Neural progenitor cell (in vitro differentiated cells): ENCODE data around the gene DCAF8. TPM values are rescaled to one million over a fixed set of nuclear protein-coding genes. Genes with fewer than 3 reads are reported as not detected.

Source experiments
- DNase-seq: peaks from one replicate; pipeline ENCODE4 v3.0.0-alpha.2; 2016; ENCODE audit warnings: low spot score
- H2AFZ ChIP-seq: fragments of 200-600 bp; sonication (generic); replicated peaks from 2 replicates; pipeline ENCODE4 v1.6.1; 2016; ENCODE audit warnings: antibody characterized with exemption
- H3F3A ChIP-seq: fragments of 200-600 bp; sonication (generic); 2 replicates; pipeline ENCODE4 v1.6.1; 2016; ENCODE audit warnings: antibody characterized with exemption, low read depth
- H3K27ac ChIP-seq: fragments of 200-600 bp; sonication (generic); 2 replicates; pipeline ENCODE4 v1.5.1; 2016; ENCODE audit warnings: mild to moderate bottlenecking
- H3K27me3 ChIP-seq: fragments of 200-600 bp; sonication (generic); 2 replicates; pipeline ENCODE4 v1.6.1; 2016; ENCODE audit warnings: mild to moderate bottlenecking, moderate library complexity
- H3K36me3 ChIP-seq: fragments of 200-600 bp; sonication (generic); 2 replicates; pipeline ENCODE4 v1.5.1; 2016
- H3K4me1 ChIP-seq: fragments of 200-600 bp; sonication (generic); 2 replicates; pipeline ENCODE4 v1.6.1; 2016; ENCODE audit warnings: mixed run types
- H3K4me2 ChIP-seq: fragments of 200-600 bp; sonication (generic); 2 replicates; pipeline ENCODE4 v1.6.1; 2016
- H3K4me3 ChIP-seq: fragments of 200-600 bp; sonication (generic); 2 replicates; pipeline ENCODE4 v1.5.1; 2016
- H3K79me2 ChIP-seq: fragments of 200-600 bp; sonication (generic); 2 replicates; pipeline ENCODE4 v1.6.1; 2016; ENCODE audit warnings: low read depth
- H3K9ac ChIP-seq: fragments of 200-600 bp; sonication (generic); 2 replicates; pipeline ENCODE4 v1.6.1; 2016
- H3K9me3 ChIP-seq: fragments of 200-600 bp; sonication (generic); 2 replicates; pipeline ENCODE4 v1.5.1; 2016; ENCODE audit warnings: low read depth
- H4K20me1 ChIP-seq: fragments of 200-600 bp; sonication (generic); 2 replicates; pipeline ENCODE4 v1.6.1; 2016; ENCODE audit warnings: low read depth
- H3K27ac Mint-ChIP-seq: 3 replicates; pipeline ENCODE4 v1.8.0; 2021; ENCODE audit warnings: mixed read lengths
- H3K27me3 Mint-ChIP-seq: 2 replicates; pipeline ENCODE4 v1.8.0; 2022; ENCODE audit warnings: low read depth, mild to moderate bottlenecking, inconsistent platforms, moderate library complexity, mixed read lengths; ENCODE audit not compliant: insufficient read depth
- H3K36me3 Mint-ChIP-seq: 3 replicates; pipeline ENCODE4 v1.8.0; 2021; ENCODE audit warnings: mixed read lengths
- H3K4me1 Mint-ChIP-seq: 3 replicates; pipeline ENCODE4 v1.8.0; 2021; ENCODE audit warnings: mixed read lengths
- H3K4me3 Mint-ChIP-seq: 3 replicates; pipeline ENCODE4 v1.8.0; 2021; ENCODE audit warnings: mild to moderate bottlenecking, moderate library complexity, mixed read lengths
- H3K9me3 Mint-ChIP-seq: 3 replicates; pipeline ENCODE4 v1.8.0; 2020; ENCODE audit warnings: mixed read lengths
- EZH2 ChIP-seq: fragments of 200-600 bp; sonication (generic); IDR thresholded peaks from 2 replicates; pipeline ENCODE4 v1.6.1; 2017; ENCODE audit warnings: antibody characterized with exemption, mild to moderate bottlenecking, moderate library complexity
- EZH2phosphoT487 ChIP-seq: fragments of 200-600 bp; sonication (generic); IDR thresholded peaks from 2 replicates; pipeline ENCODE4 v1.6.1; 2017; ENCODE audit warnings: antibody characterized with exemption
- total RNA-seq: library from RNA; depleted of rRNA; stranded (reverse); fragments of >200 nt; gene quantifications from 2 replicates; pipeline ENCODE4 v1.2.3, GENCODE V29; 2015; ENCODE audit warnings: low replicate concordance
- TF ChIP-seq, protein P1 (sequence below): fragments of 200-600 bp; sonication (generic); IDR thresholded peaks from 2 replicates; pipeline ENCODE4 v1.5.1; 2017; ENCODE audit warnings: antibody characterized with exemption, mild to moderate bottlenecking

The DCAF8 gene
- total RNA-seq, 1 donor from 2014 or later: 105 TPM

DNA sequence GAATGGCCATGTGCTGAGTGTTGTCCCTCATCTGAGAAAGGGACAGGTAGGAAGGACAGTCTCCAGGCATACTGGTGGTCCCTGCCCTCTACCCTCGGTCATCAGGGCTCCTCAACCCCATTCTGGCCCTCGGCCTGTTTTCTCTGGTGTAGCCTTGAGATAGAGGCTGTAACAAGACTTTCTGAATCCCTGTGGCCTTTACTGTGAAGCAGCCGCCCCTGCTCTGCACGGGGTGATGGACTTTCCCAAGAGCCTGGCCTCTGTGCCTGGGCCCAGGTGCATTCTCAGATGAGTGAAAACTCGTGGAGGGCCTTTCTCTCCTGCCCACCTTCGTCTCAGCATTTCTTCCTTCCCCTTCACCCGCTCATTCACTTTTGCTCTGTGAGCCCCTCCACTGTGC, 74.9 kb downstream of the DCAF8 start:
- TF ChIP-seq, protein P1, sequence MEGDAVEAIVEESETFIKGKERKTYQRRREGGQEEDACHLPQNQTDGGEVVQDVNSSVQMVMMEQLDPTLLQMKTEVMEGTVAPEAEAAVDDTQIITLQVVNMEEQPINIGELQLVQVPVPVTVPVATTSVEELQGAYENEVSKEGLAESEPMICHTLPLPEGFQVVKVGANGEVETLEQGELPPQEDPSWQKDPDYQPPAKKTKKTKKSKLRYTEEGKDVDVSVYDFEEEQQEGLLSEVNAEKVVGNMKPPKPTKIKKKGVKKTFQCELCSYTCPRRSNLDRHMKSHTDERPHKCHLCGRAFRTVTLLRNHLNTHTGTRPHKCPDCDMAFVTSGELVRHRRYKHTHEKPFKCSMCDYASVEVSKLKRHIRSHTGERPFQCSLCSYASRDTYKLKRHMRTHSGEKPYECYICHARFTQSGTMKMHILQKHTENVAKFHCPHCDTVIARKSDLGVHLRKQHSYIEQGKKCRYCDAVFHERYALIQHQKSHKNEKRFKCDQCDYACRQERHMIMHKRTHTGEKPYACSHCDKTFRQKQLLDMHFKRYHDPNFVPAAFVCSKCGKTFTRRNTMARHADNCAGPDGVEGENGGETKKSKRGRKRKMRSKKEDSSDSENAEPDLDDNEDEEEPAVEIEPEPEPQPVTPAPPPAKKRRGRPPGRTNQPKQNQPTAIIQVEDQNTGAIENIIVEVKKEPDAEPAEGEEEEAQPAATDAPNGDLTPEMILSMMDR: no peak
- TF ChIP-seq EZH2phosphoT487 (no peak), EZH2 (no peak)
- Mint-ChIP-seq H3K4me3 (no peak overlapping the region), H3K27me3 (peaks cover 14% of the 10 kb centered on the region), H3K27ac (no peak overlapping the region), H3K4me1 (peaks cover 32% of the 10 kb centered on the region), H3K36me3 (peaks cover 4% of the 10 kb centered on the region), H3K9me3 (no peaks in the 10 kb centered on the region)
- no peaks in the 10 kb centered on the region for H3K79me2 ChIP-seq
- DNase-seq: no peak
- H3F3A ChIP-seq: no peaks in the 10 kb centered on the region
- H3K9me3 ChIP-seq: no peaks in the 10 kb centered on the region
- no peak overlapping the region for H3K27ac ChIP-seq
- no peak overlapping the region for H2AFZ ChIP-seq
- H3K9ac ChIP-seq: no peak overlapping the region
- no peak overlapping the region for H3K4me2 ChIP-seq
- peaks cover 12% of the 10 kb centered on the region for H3K4me1 ChIP-seq
- H3K36me3 ChIP-seq: no peaks in the 10 kb centered on the region
- no peaks in the 10 kb centered on the region for H4K20me1 ChIP-seq
- H3K27me3 ChIP-seq: no peaks in the 10 kb centered on the region
- H3K4me3 ChIP-seq: no peak overlapping the region

DNA sequence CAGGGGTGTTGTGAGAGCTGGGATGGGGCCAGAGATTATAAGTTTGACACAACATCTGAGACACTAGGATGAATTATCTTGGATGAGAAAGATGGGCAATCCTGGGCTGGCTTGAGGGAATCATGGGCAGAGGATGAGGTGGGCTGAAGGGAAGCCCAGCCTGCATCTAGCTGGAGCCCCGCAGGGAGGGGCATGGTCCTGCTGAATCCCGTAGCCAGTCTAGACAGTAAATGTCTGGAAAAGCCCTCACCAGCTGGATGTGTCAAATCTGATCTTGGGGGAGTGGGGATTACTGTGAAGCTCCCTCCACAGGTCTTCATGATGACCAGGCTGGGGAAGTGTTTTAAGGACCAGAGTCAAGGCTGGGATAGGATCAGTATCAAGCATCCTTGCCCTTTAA, 75.6 kb downstream of the DCAF8 start:
- Histone ChIP-seq H4K20me1 (no peaks in the 10 kb centered on the region), H3K9ac (no peak overlapping the region), H3K79me2 (no peaks in the 10 kb centered on the region), H2AFZ (no peak overlapping the region), H3K4me1 (peaks cover 12% of the 10 kb centered on the region), H3K36me3 (no peaks in the 10 kb centered on the region), H3K9me3 (no peaks in the 10 kb centered on the region), H3K4me2 (no peak overlapping the region), H3K27ac (no peak overlapping the region), H3F3A (no peaks in the 10 kb centered on the region), H3K4me3 (no peak overlapping the region), H3K27me3 (no peaks in the 10 kb centered on the region)
- Mint-ChIP-seq H3K27me3 (peaks cover 11% of the 10 kb centered on the region), H3K36me3 (peaks cover 4% of the 10 kb centered on the region), H3K27ac (peak overlapping the region; percentile 26), H3K9me3 (peaks cover 2% of the 10 kb centered on the region), H3K4me3 (no peak overlapping the region), H3K4me1 (peaks cover 34% of the 10 kb centered on the region)
- DNase-seq: no peak
- no peak for TF ChIP-seq EZH2
- TF ChIP-seq, protein P1: no peak
- no peak for TF ChIP-seq EZH2phosphoT487

DNA sequence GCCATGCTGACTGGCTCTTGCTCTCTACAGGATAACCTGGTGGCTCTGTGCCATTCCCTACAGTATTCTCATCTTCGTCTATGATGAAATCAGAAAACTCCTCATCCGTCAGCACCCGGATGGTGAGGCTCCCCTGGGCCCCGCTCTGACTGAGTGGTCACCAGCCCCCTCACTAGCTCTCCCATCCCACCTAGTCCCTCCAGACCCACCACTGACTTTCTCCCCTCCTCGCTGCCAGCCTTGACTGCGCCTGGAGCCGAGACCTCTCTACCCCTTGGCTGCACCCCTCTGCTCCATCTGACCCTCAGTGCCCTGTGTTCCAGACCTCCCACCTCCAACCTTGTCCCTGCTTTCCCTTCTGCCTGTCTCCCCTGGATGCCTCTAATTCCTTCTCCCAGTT, 76.1 kb downstream of the DCAF8 start:
- H3K27me3 ChIP-seq: no peaks in the 10 kb centered on the region
- TF ChIP-seq EZH2 (no peak), EZH2phosphoT487 (no peak)
- TF ChIP-seq, protein P1: no peak
- no peaks in the 10 kb centered on the region for H3K36me3 ChIP-seq
- DNase-seq: no peak
- H3K9ac ChIP-seq: no peak overlapping the region
- no peak overlapping the region for H2AFZ ChIP-seq
- no peaks in the 10 kb centered on the region for H3K9me3 ChIP-seq
- peaks cover 31% of the 10 kb centered on the region for H3K4me1 Mint-ChIP-seq
- H3K27ac ChIP-seq: no peak overlapping the region
- H3K4me2 ChIP-seq: no peak overlapping the region
- H3K4me1 ChIP-seq: peaks cover 12% of the 10 kb centered on the region
- no peaks in the 10 kb centered on the region for H3K79me2 ChIP-seq
- H3K4me3 ChIP-seq: no peak overlapping the region
- peaks cover 11% of the 10 kb centered on the region for H3K27me3 Mint-ChIP-seq
- H3F3A ChIP-seq: no peaks in the 10 kb centered on the region
- H3K27ac Mint-ChIP-seq: peak overlapping the region; percentile 4
- H3K9me3 Mint-ChIP-seq: peaks cover 2% of the 10 kb centered on the region
- peak overlapping the region; percentile 16 for H3K4me3 Mint-ChIP-seq
- H3K36me3 Mint-ChIP-seq: peaks cover 4% of the 10 kb centered on the region
- no peaks in the 10 kb centered on the region for H4K20me1 ChIP-seq
